ENCODE measurements around the gene TMEM200C. TPM values are rescaled to one million over a fixed set of nuclear protein-coding genes. Genes with fewer than 3 reads are reported as not detected.
A peak's percentile ranks its signal among the peaks of the same experiment; 100 is the strongest.

TMEM200C gene
- total RNA-seq, 2 donors from 2014 or later, result 0.12 to 0.53 TPM

DNA sequence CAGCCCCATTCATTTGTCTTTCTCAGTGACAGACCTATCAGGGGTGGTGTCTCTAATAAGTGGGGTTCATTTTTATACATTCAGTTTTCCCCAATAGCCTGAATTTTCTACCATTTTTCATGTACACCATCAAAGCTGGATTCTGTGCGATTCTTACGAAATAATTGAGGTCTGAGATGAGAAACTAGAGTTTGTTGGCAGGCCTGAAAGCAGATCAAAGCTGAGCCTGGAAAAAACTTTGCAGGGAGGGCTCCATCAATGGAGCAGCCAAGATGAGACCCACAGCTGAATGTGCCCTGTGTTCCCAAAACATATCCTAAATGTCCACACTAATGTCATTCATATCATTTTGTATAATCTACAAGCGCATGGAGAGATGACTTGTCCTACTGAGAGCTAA lies 4.5 kb upstream of the TMEM200C start:
- Histone ChIP-seq H3K9me3 (no peaks in the 10 kb centered on the region), H3K27me3 (peaks cover 27% of the 10 kb centered on the region), H3K27ac (no peak overlapping the region), H3K9ac (ENCODE audit: low read depth in 2 of 2, low read length in 2 of 2) (no peak overlapping the region), H3K4me1 (no peaks in the 10 kb centered on the region), H3K36me3 (no peaks in the 10 kb centered on the region), H3K4me3 (no peak overlapping the region)
- TF ChIP-seq, protein P1, sequence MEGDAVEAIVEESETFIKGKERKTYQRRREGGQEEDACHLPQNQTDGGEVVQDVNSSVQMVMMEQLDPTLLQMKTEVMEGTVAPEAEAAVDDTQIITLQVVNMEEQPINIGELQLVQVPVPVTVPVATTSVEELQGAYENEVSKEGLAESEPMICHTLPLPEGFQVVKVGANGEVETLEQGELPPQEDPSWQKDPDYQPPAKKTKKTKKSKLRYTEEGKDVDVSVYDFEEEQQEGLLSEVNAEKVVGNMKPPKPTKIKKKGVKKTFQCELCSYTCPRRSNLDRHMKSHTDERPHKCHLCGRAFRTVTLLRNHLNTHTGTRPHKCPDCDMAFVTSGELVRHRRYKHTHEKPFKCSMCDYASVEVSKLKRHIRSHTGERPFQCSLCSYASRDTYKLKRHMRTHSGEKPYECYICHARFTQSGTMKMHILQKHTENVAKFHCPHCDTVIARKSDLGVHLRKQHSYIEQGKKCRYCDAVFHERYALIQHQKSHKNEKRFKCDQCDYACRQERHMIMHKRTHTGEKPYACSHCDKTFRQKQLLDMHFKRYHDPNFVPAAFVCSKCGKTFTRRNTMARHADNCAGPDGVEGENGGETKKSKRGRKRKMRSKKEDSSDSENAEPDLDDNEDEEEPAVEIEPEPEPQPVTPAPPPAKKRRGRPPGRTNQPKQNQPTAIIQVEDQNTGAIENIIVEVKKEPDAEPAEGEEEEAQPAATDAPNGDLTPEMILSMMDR (IDR thresholded peaks at IDR 0.05), result no peak
- intact Hi-C loops (cut with DNase I), result no loop called here
- DNase-seq, result no peak

DNA sequence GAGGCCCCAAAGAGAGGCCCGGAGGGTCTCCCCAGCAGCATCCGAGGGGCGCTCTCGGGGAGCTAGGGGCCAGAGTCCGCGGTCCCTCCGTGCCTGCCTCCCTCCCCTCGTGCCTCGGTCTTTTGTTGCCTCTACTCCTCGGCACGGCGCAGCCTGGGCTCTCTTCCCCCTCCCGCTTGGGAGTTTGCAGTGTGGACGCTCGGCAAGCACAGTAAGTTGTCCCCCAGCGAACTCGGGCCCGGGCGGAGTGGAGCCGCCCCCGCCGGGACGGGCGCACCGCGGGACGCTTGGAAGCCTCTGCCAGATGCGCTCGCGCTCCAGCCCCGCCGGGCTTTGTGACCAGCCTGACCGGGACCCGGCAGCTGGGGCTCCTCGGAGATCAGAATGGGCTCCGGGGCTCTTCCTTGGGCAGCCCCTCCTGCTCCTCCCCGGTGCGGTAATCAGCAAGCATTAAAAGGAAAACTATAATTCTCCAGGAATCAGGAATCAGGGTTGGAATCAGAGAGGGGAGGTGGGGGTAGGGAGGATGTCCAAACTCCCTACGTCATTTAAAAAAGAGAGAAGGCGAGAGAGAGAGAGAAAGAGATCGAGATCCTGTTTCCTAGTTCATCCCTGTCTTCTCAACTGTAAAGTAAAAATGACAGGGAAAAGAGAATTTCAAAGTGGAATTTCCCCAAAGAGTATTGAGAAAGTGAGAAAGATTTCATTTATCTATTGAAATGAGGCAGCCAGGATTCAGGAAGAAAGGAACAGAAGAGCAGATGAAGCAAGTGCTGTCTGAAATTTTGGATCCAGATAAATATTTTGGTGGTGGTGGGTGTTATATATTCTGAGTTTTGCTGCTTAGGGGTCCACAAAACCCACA lies 786 bp upstream of the TMEM200C start:
- Histone ChIP-seq H3K4me1 (no peaks in the 10 kb centered on the region), H3K9me3 (no peaks in the 10 kb centered on the region), H3K9ac (ENCODE audit: low read depth in 2 of 2, low read length in 2 of 2) (peak overlapping the region in 1 of 2 donors; percentile 56), H3K27me3 (peaks cover 50% of the 10 kb centered on the region), H3K4me3 (peak overlapping the region; percentile 23), H3K27ac (peak overlapping the region; percentile 32), H3K36me3 (no peaks in the 10 kb centered on the region)
- no peak for DNase-seq
- intact Hi-C loops (cut with DNase I), result no loop called here
- TF ChIP-seq, protein P1 (IDR thresholded peaks at IDR 0.05), result no peak

DNA sequence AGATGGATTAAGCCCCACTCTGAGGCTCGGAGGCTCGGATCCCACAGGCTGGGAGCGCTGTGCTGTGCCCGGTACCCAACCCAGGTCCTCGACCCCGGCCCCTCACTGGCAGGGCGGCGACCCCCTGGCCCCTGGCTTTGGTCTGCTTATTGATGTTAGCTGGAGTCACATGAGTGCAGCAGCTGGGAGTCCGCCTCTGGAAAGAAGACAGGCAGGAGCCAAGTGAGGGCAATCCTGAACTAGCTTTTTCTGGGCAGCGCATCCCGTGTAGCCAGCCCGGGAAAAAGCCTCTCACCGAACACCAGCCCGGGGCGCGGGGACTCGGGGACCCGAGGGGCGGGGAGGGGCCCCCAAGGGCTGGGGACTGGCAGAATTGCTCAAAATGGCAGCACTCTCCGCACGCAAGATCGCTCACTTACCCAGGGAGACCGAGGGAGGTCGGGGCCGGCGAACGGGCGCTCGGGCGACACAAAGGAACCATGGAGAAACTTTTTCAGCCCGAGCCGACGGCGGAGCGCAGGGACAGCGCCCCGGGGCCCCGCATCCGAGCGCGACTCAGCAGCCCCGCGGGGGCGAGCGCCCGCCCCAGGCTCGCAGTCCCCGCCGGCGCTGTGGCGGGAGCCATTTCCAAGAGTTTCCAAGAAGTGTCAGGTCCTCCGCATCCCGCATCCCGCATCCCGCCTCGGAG lies 567 bp downstream of the TMEM200C start:
- Histone ChIP-seq H3K36me3 (no peaks in the 10 kb centered on the region), H3K9ac (ENCODE audit: low read depth in 2 of 2, low read length in 2 of 2) (no peak overlapping the region), H3K4me3 (peak overlapping the region; percentile 30), H3K27ac (no peak overlapping the region), H3K27me3 (peaks cover 63% of the 10 kb centered on the region), H3K4me1 (no peaks in the 10 kb centered on the region), H3K9me3 (no peaks in the 10 kb centered on the region)
- intact Hi-C loops (cut with DNase I), result no loop called here
- TF ChIP-seq, protein P1 (IDR thresholded peaks at IDR 0.05), result no peak
- DNase-seq, result no peak

DNA sequence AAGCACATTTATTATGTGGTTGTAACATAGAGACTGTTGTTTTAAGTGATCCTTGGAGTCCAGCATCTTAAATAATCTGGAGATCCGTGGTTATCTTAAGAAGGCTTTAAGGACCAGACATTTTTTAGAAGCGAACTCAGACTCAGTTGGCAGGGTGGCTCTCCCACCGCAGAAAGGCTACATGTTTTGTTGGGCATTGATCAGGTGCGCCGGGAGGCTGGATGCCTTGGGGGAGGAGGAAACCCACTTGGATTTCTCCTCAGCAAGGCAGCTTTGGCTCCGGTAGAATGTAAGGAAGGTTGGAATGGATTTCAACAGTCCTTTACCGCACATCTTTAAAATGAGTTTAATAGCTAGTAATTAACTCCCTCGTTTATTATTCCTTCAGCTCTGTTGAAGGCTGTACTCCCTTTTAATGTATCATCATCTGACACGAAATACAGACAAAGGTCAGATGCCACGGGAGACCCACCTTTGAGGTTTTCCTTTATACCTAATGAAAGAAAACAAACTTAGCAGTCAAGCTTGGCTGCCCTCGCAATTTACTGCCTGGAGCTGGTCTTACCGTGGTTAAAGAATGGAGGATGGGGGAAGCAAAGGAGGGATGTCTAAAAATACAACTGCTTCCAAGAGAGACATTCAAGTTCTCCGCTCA lies 1.2 kb downstream of the TMEM200C start:
- peaks cover 65% of the 10 kb centered on the region for H3K27me3 ChIP-seq

More for the DNA sequence above, 1.2 kb downstream of the TMEM200C start:
- no peak overlapping the region for H3K4me3 ChIP-seq
- no peaks in the 10 kb centered on the region for H3K4me1 ChIP-seq
- H3K9ac ChIP-seq (ENCODE audit: low read depth in 2 of 2, low read length in 2 of 2), result no peak overlapping the region
- H3K27ac ChIP-seq, result no peak overlapping the region
- intact Hi-C loops (cut with DNase I), result no loop called here
- H3K9me3 ChIP-seq, result no peaks in the 10 kb centered on the region
- TF ChIP-seq, protein P1 (IDR thresholded peaks at IDR 0.05), result no peak
- DNase-seq, result no peak
- no peaks in the 10 kb centered on the region for H3K36me3 ChIP-seq
